GM23248 (cell line): Measurements from ENCODE around the gene HDAC9. TPM values are rescaled to one million over a fixed set of nuclear protein-coding genes. Genes with fewer than 3 reads are reported as not detected.

Source experiments
- DNase-seq: peaks from one replicate; pipeline ENCODE4 v3.0.0-alpha.2; 2015
- H2AFZ ChIP-seq: fragments of 200-600 bp; sonication (generic); 2 replicates; pipeline ENCODE4 v1.6.1; 2016; ENCODE audit warnings: antibody characterized with exemption
- H3F3A ChIP-seq: fragments of 200-600 bp; sonication (generic); 2 replicates; pipeline ENCODE4 v1.6.1; 2016; ENCODE audit warnings: mild to moderate bottlenecking, antibody characterized with exemption, mixed run types; ENCODE audit not compliant: insufficient read depth
- H3K27ac ChIP-seq: fragments of 200-600 bp; sonication (generic); 2 replicates; pipeline ENCODE4 v1.5.1; 2016; ENCODE audit warnings: mild to moderate bottlenecking
- H3K27me3 ChIP-seq: fragments of 200-600 bp; sonication (generic); replicated peaks from 2 replicates; pipeline ENCODE4 v1.6.1; 2016; ENCODE audit warnings: mild to moderate bottlenecking; ENCODE audit not compliant: insufficient read depth
- H3K36me3 ChIP-seq: fragments of 200-600 bp; sonication (generic); 2 replicates; pipeline ENCODE4 v1.6.1; 2016; ENCODE audit warnings: low read depth, mild to moderate bottlenecking
- H3K4me1 ChIP-seq: fragments of 200-600 bp; sonication (generic); 2 replicates; pipeline ENCODE4 v1.6.1; 2016; ENCODE audit warnings: mild to moderate bottlenecking; ENCODE audit not compliant: insufficient read depth
- H3K4me2 ChIP-seq: fragments of 200-600 bp; sonication (generic); one replicate; pipeline ENCODE4 v1.6.1; 2016; ENCODE audit warnings: mild to moderate bottlenecking; ENCODE audit not compliant: unreplicated experiment
- H3K4me3 ChIP-seq: fragments of 200-600 bp; sonication (generic); 2 replicates; pipeline ENCODE4 v1.5.1; 2016; ENCODE audit warnings: mild to moderate bottlenecking
- H3K79me2 ChIP-seq: fragments of 200-600 bp; sonication (generic); 2 replicates; pipeline ENCODE4 v1.6.1; 2016; ENCODE audit warnings: mild to moderate bottlenecking; ENCODE audit not compliant: insufficient read depth
- H3K9ac ChIP-seq: fragments of 200-600 bp; sonication (generic); 2 replicates; pipeline ENCODE4 v1.6.1; 2016; ENCODE audit warnings: mild to moderate bottlenecking
- H3K9me2 ChIP-seq: fragments of 200-600 bp; sonication (generic); 2 replicates; pipeline ENCODE4 v1.6.1; 2016; ENCODE audit warnings: mixed run types, mild to moderate bottlenecking, moderate library complexity; ENCODE audit not compliant: insufficient read depth
- H3K9me3 ChIP-seq: fragments of 200-600 bp; sonication (generic); one replicate; pipeline ENCODE4 v1.6.1; 2017; ENCODE audit warnings: low read depth
- H4K20me1 ChIP-seq: fragments of 200-600 bp; sonication (generic); 2 replicates; pipeline ENCODE4 v1.6.0; 2016; ENCODE audit not compliant: insufficient read depth
- EZH2 ChIP-seq: fragments of 200-600 bp; sonication (generic); IDR thresholded peaks from 2 replicates; pipeline ENCODE4 v1.6.1; 2018; ENCODE audit warnings: antibody characterized with exemption, mild to moderate bottlenecking; ENCODE audit not compliant: insufficient read depth, poor library complexity, severe bottlenecking
- EZH2phosphoT487 ChIP-seq: fragments of 200-600 bp; sonication (generic); IDR thresholded peaks from 2 replicates; pipeline ENCODE4 v1.6.1; 2018; ENCODE audit warnings: antibody characterized with exemption, moderate library complexity, mild to moderate bottlenecking, low read depth; ENCODE audit not compliant: insufficient read depth
- WGBS, 2 experiments: methylation state at CpG; one replicate each; pipeline ENCODE4 v1.1.6; 2015 to 2017; ENCODE audit warnings: low lambda C conversion rate in 2 of 2, low coverage in 1 of 2; ENCODE audit errors: missing lambda C conversion rate in 2 of 2; 5-methylcytosine and 5-hydroxymethylcytosine counted together
- in situ Hi-C: fragments of 300-500 bp; cut with MboI; formaldehyde crosslinking; loops from 2 replicates; pipeline ENCODE4 v1.15.0; 2020
- polyA plus RNA-seq: library from polyadenylated mRNA; unstranded; fragments of >200 nt; fragmentation: Nextera tagmentation; extraction: Ambion mirVana; gene quantifications from 2 replicates; pipeline ENCODE4 v1.2.1, GENCODE V29; 2016
- total RNA-seq: library from RNA; depleted of rRNA; stranded (reverse); fragments of >200 nt; shearing (Covaris generic); gene quantifications from 2 replicates; pipeline ENCODE4 v1.2.3, GENCODE V29; 2014

HDAC9 gene
- total and polyA plus RNA-seq, 2 experiments from 2014 or later, result 1.6 to 2.1 TPM

GRCh38 chr7:18499407-18500177, 4.0 kb downstream of the HDAC9 start:
- H3K9ac ChIP-seq, result no peak overlapping the region
- no peak for TF ChIP-seq EZH2phosphoT487
- TF ChIP-seq EZH2, result no peak
- in situ Hi-C loops, result no loop called here
- no peak overlapping the region for H2AFZ ChIP-seq
- H3K79me2 ChIP-seq, result no peaks in the 10 kb centered on the region
- peak; percentile 52 for DNase-seq
- no peak overlapping the region for H3K27ac ChIP-seq
- 44 to 50% methylated on average over 2 of the region's 2 CpGs for WGBS, 2 experiments
- no peaks in the 10 kb centered on the region for H4K20me1 ChIP-seq
- no peaks in the 10 kb centered on the region for H3K27me3 ChIP-seq
- no peaks in the 10 kb centered on the region for H3K36me3 ChIP-seq
- H3K4me2 ChIP-seq, result no peak overlapping the region
- H3K9me2 ChIP-seq, result no peaks in the 10 kb centered on the region
- no peaks in the 10 kb centered on the region for H3K9me3 ChIP-seq
- peaks cover 16% of the 10 kb centered on the region for H3K4me1 ChIP-seq
- peaks cover 15% of the 10 kb centered on the region for H3F3A ChIP-seq
- no peak overlapping the region for H3K4me3 ChIP-seq

- Histone ChIP-seq H3K27ac (no peak overlapping the region), H3K27me3 (no peaks in the 10 kb centered on the region), H2AFZ (no peak overlapping the region), H3F3A (peaks cover 15% of the 10 kb centered on the region), H4K20me1 (no peaks in the 10 kb centered on the region), H3K4me2 (no peak overlapping the region), H3K9me2 (no peaks in the 10 kb centered on the region), H3K4me1 (peaks cover 19% of the 10 kb centered on the region), H3K9ac (no peak overlapping the region), H3K4me3 (no peak overlapping the region), H3K36me3 (no peaks in the 10 kb centered on the region), H3K9me3 (no peaks in the 10 kb centered on the region), H3K79me2 (no peaks in the 10 kb centered on the region)
- in situ Hi-C loops, result no loop called here
- TF ChIP-seq EZH2phosphoT487 (no peak), EZH2 (no peak)
- DNase-seq, result no peak
- WGBS, 2 experiments, result 59 to 60% methylated on average over 4 of the region's 4 CpGs
Observed at GRCh38 chr7:18503126-18503866, 7.7 kb downstream of the HDAC9 start.

- no peak overlapping the region for H3K4me2 ChIP-seq
- no peaks in the 10 kb centered on the region for H3K36me3 ChIP-seq
- no peak overlapping the region for H3K4me3 ChIP-seq
- TF ChIP-seq EZH2, result no peak
- TF ChIP-seq EZH2phosphoT487, result no peak
- peaks cover 21% of the 10 kb centered on the region for H3F3A ChIP-seq
- H3K9me2 ChIP-seq, result no peaks in the 10 kb centered on the region
- no peaks in the 10 kb centered on the region for H4K20me1 ChIP-seq
- H2AFZ ChIP-seq, result no peak overlapping the region
- no peaks in the 10 kb centered on the region for H3K9me3 ChIP-seq
- no peak overlapping the region for H3K9ac ChIP-seq
- H3K4me1 ChIP-seq, result peaks cover 33% of the 10 kb centered on the region
- in situ Hi-C loops, result no loop called here
- DNase-seq, result no peak
- peaks cover 2% of the 10 kb centered on the region; the same call in 1 of the 2 replicates for H3K79me2 ChIP-seq
- WGBS, 2 experiments, result 96 to 97% methylated on average over 3 of the region's 3 CpGs
- no peak overlapping the region for H3K27ac ChIP-seq
- H3K27me3 ChIP-seq, result no peaks in the 10 kb centered on the region
Observed at GRCh38 chr7:18504965-18505364, 9.4 kb downstream of the HDAC9 start.

GRCh38 chr7:18505870-18506460, 10.4 kb downstream of the HDAC9 start:
- H3K27ac ChIP-seq, result peak overlapping the region; percentile 71
- in situ Hi-C loops, result no loop called here

More at GRCh38 chr7:18505870-18506460, 10.4 kb downstream of the HDAC9 start:
- peak overlapping the region; percentile 59 for H2AFZ ChIP-seq
- H3K9ac ChIP-seq, result peak overlapping the region; percentile 42
- H3F3A ChIP-seq, result peaks cover 21% of the 10 kb centered on the region
- peaks cover 5% of the 10 kb centered on the region; the same call in 1 of the 2 replicates for H3K79me2 ChIP-seq
- 46 to 49% methylated on average over 5 of the region's 5 CpGs for WGBS, 2 experiments
- H3K4me2 ChIP-seq, result peak overlapping the region; percentile 44
- peak overlapping the region; percentile 4; the same call in 1 of the 2 replicates for H3K4me3 ChIP-seq
- no peaks in the 10 kb centered on the region for H3K27me3 ChIP-seq
- H3K9me2 ChIP-seq, result no peaks in the 10 kb centered on the region
- H3K4me1 ChIP-seq, result peaks cover 43% of the 10 kb centered on the region
- TF ChIP-seq EZH2phosphoT487, result no peak
- no peak for TF ChIP-seq EZH2
- H4K20me1 ChIP-seq, result no peaks in the 10 kb centered on the region
- peak; percentile 89 for DNase-seq
- H3K36me3 ChIP-seq, result no peaks in the 10 kb centered on the region; the same call in 1 of the 2 replicates
- H3K9me3 ChIP-seq, result no peaks in the 10 kb centered on the region
